AG04450 (cell line): ENCODE measurements around the gene IL1RN. TPM values are rescaled to one million over a fixed set of nuclear protein-coding genes. Genes with fewer than 3 reads are reported as not detected.

Experiments
- CTCF ChIA-PET: fragments of 300-600, 350-600 bp; formaldehyde crosslinking; extraction: SDS; loops from one replicate; lab custom pipeline; 2022; ENCODE audit warnings: antibody characterized with exemption, inconsistent platforms; lab: Charles Lee
- POLR2A ChIA-PET: fragments of 350-600 bp; formaldehyde crosslinking; extraction: SDS; loops from one replicate; lab custom pipeline; 2021; ENCODE audit warnings: antibody characterized with exemption, inconsistent platforms; lab: Yijun Ruan, JAX
- DNase-seq: peaks from one replicate; pipeline ENCODE4 v3.0.0-alpha.2; 2011; ENCODE audit warnings: low read depth, low spot score
- H3K27ac ChIP-seq: one replicate; pipeline ENCODE4 v1.5.1; 2012; ENCODE audit warnings: low read depth, low read length, control low read depth
- H3K27me3 ChIP-seq: one replicate; pipeline ENCODE4 v1.6.0; 2012; ENCODE audit warnings: low read length; ENCODE audit not compliant: control insufficient read depth, insufficient read depth
- H3K4me3 ChIP-seq: 2 replicates; pipeline ENCODE4 v1.5.1; 2011; ENCODE audit warnings: mild to moderate bottlenecking, low read depth, low read length, control low read depth
- H3K9me3 ChIP-seq: 2 replicates; pipeline ENCODE4 v1.5.1; 2012; ENCODE audit warnings: low read length; ENCODE audit not compliant: control insufficient read depth, insufficient read depth
- CTCF ChIP-seq: IDR thresholded peaks from 2 replicates; pipeline ENCODE4 v1.5.1; 2011; ENCODE audit warnings: low read depth, low read length, control low read depth, inconsistent platforms
- polyA plus RNA-seq: library from polyadenylated mRNA; depleted of rRNA; stranded (reverse); fragments of >200 nt; gene quantifications from 2 replicates; pipeline ENCODE4 v1.2.3, GENCODE V29; 2011

Gene IL1RN
- polyA plus RNA-seq, 1 experiment: not detected

GRCh38 chr2:113080134-113080533 lies 47.3 kb upstream of the IL1RN start:
- peak; percentile 61 for TF ChIP-seq CTCF
- Histone ChIP-seq H3K9me3 (no peaks in the 10 kb centered on the region), H3K27ac (no peak overlapping the region), H3K27me3 (peaks cover 11% of the 10 kb centered on the region), H3K4me3 (no peak overlapping the region)
- ChIA-PET POLR2A (no interaction called here), CTCF (interaction anchor here (0.6 to 1.9 kb wide), 11 partner anchors 10 to 310 kb away, joined by 3 to 18 read pairs (median 4); no protein-coding TSS in a partner anchor)
- peak; percentile 3 for DNase-seq

GRCh38 chr2:113081488-113082210 lies 45.7 kb upstream of the IL1RN start:
- no peak for DNase-seq
- no peak overlapping the region for H3K4me3 ChIP-seq
- ChIA-PET POLR2A (no interaction called here), CTCF (no interaction called here)
- no peak overlapping the region for H3K27ac ChIP-seq
- no peak for TF ChIP-seq CTCF
- peaks cover 11% of the 10 kb centered on the region for H3K27me3 ChIP-seq
- H3K9me3 ChIP-seq: no peaks in the 10 kb centered on the region

- Histone ChIP-seq H3K4me3 (no peak overlapping the region), H3K27me3 (peaks cover 11% of the 10 kb centered on the region), H3K9me3 (no peaks in the 10 kb centered on the region), H3K27ac (no peak overlapping the region)
- DNase-seq: no peak
- TF ChIP-seq CTCF: no peak
- CTCF ChIA-PET: interaction anchor here (1.7 kb wide), 1 partner anchor 55 kb away, joined by 5 read pairs; no protein-coding TSS in a partner anchor
- POLR2A ChIA-PET: no interaction called here
Measured at GRCh38 chr2:113083296-113083695, 44.1 kb upstream of the IL1RN start.

- Histone ChIP-seq H3K9me3 (no peaks in the 10 kb centered on the region), H3K4me3 (no peak overlapping the region), H3K27me3 (peaks cover 11% of the 10 kb centered on the region), H3K27ac (no peak overlapping the region)
- DNase-seq: no peak
- POLR2A ChIA-PET: no interaction called here
- TF ChIP-seq CTCF: peak; percentile 37
- CTCF ChIA-PET: interaction anchor here (1.7 kb wide), 1 partner anchor 54 kb away, joined by 5 read pairs; no protein-coding TSS in a partner anchor
Measured at GRCh38 chr2:113084249-113085000, 43.0 kb upstream of the IL1RN start.

- H3K4me3 ChIP-seq: no peak overlapping the region
- DNase-seq: no peak
- no peaks in the 10 kb centered on the region for H3K9me3 ChIP-seq
- no peak overlapping the region for H3K27ac ChIP-seq
- ChIA-PET CTCF (interaction anchor here (0.7 kb wide), 1 partner anchor 304 kb away, joined by 3 read pairs; no protein-coding TSS in a partner anchor), POLR2A (no interaction called here)
- TF ChIP-seq CTCF: no peak
- peaks cover 11% of the 10 kb centered on the region for H3K27me3 ChIP-seq
Measured at GRCh38 chr2:113085542-113085941, 41.9 kb upstream of the IL1RN start.
